22Rv1 (cell line): ENCODE data around the gene FOXRED1.

Experiments used
- CTCF ChIP-seq: fragments of 450-650 bp; IDR thresholded peaks from 2 replicates; pipeline ENCODE4 v1.5.1; 2017; ENCODE audit warnings: mild to moderate bottlenecking
- ZFX ChIP-seq: fragments of 450-650 bp; IDR thresholded peaks from 2 replicates; pipeline ENCODE4 v1.6.1; 2017; ENCODE audit warnings: antibody characterized with exemption, borderline replicate concordance

- TF ChIP-seq CTCF: no peak
- TF ChIP-seq ZFX: no peak
Measured at GRCh38 chr11:126318574-126319373, 49.8 kb downstream of the FOXRED1 start.
